ENCODE measurements around the gene CASTOR1. TPM values are rescaled to one million over a fixed set of nuclear protein-coding genes. Genes with fewer than 3 reads are reported as not detected.
A peak's percentile ranks its signal among the peaks of the same experiment; 100 is the strongest.
"Not testable (repeated sequence)": the region's sequence is repeated elsewhere in the genome, so short reads cannot be mapped to it uniquely, and the experiment has no call there.

The CASTOR1 gene
- 10 to 100 TPM in 3 of 4 donors, 1 to 10 TPM in 1; 9.0 to 14.4 (median 11.9) TPM for polyA plus RNA-seq (ENCODE audit: insufficient read length in 4 of 4)

- peak; percentile 93 to 95 (median 94) for DNase-seq (ENCODE audit: low read depth in 4 of 4, low spot score in 3 of 4)
Measured at GRCh38 chr22:30289141-30289979, at the start of gene CASTOR1. Gene CASTOR1 (minus strand): TSS chr22:30289505. CDS start chr22:30289497, 8 bp downstream.

GRCh38 chr22:30338802-30339201 is 49.5 kb upstream of the CASTOR1 start:
- no peak for DNase-seq (ENCODE audit: low read depth in 4 of 4, low spot score in 3 of 4)

- not testable (repeated sequence) for DNase-seq (ENCODE audit: low read depth in 4 of 4, low spot score in 3 of 4)
Measured at GRCh38 chr22:30338341-30338740, 49.0 kb upstream of the CASTOR1 start.

DNA sequence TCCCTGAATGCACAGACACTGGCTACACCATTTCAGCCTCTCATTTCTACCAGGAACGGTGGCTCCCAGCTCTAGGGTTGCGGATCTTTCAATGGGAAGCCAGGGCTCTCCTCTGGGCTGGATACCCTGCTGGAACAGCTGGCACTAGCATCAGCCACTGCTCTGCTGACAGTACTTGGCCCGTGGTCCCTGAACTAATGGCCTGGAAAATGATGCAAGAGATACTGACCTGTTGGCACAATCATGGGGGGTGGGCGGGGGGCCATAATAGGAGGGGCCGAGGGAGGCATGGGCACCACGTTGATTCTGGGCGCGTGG is 48.1 kb upstream of the CASTOR1 start:
- no peak for DNase-seq (ENCODE audit: low read depth in 4 of 4, low spot score in 3 of 4)

DNA sequence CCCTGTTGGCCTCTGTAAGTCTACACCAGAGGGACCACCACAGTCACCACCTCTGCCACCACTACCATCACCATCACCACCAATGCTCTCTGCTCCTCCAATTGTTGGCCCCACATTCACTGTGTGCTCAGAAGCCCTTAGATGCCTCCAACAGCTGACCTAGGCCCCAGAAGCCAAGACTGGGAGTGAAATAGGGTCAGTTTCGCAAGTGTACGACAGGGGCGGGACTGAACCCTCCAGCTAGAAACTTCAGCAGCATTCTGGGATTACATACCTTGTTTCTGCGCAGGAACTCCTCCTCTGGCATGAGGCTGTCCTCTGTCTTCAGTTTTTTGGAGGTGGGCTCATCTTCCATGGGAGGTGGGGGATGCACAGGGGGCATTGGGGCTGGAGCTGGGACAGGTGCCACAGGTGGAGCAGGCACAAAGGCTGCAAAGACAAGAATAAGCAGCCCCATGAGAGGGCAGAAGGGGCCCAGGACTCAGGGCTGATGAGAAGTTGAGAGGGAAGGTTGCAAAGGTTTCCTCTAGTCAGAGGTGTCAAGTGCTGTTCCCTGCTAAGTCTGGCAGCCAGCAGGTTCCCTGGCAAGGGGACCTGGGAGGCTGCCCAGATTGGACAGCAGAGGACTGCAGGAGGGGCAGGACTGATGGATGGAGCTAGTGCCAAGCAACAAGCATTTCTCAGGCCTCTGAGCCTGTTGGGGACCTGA is 47.6 kb upstream of the CASTOR1 start:
- DNase-seq (ENCODE audit: low read depth in 4 of 4, low spot score in 3 of 4), result no peak

GRCh38 chr22:30335236-30335635 is 45.9 kb upstream of the CASTOR1 start:
- no peak for DNase-seq (ENCODE audit: low read depth in 4 of 4, low spot score in 3 of 4)

GRCh38 chr22:30334646-30335045 is 45.3 kb upstream of the CASTOR1 start:
- no peak for DNase-seq (ENCODE audit: low read depth in 4 of 4, low spot score in 3 of 4)

DNA sequence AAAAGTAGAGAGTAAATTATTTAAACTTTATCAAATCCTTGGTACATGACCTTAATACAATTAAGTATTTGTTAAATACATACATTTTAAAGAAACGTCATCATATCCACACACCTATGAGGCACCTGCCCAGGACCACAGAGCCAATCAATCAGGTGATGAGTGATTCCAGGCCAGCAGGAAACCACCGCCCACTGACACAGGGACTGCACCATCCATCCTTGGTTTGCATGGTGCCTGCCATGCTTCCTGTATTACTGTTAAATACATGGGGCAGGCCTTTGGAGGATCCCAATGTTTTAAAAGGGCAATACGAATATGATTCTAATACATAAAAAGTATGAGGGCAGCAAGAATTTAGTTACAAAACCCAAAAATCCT is 44.4 kb upstream of the CASTOR1 start:
- DNase-seq (ENCODE audit: low read depth in 4 of 4, low spot score in 3 of 4), result no peak

GRCh38 chr22:30332994-30333706 is 43.8 kb upstream of the CASTOR1 start:
- DNase-seq (ENCODE audit: low read depth in 4 of 4, low spot score in 3 of 4), result no peak

- no peak for DNase-seq (ENCODE audit: low read depth in 4 of 4, low spot score in 3 of 4)
Measured at GRCh38 chr22:30332551-30332950, 43.2 kb upstream of the CASTOR1 start.

DNA sequence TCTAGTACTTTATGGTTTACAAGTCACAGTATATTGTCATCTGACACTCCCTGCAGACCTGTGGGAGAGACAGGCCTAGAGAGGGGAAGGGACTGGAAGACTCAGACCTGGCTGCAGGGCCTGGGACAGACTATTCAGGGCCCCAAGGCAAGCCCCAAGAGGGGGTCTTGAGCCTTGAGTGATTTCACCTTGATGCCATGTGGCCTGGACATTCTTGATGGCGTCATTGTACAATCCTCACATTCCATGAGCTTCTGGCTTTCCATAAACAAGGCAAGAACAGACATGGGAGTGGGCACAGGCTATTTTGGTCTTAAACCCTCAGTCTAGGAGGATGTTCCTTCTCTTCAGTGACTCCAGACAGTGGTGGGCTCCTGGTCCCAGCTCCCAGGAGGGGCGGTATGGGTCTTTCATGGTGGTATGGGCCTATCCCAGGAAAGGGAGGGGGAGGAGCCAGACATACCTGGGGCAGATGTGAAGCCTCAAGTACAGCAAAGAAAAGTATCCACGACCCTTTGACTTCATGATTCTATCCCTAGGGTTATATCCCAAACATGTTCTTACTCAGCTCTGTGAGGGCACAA is 39.3 kb upstream of the CASTOR1 start:
- no peak for DNase-seq (ENCODE audit: low read depth in 4 of 4, low spot score in 3 of 4)

DNA sequence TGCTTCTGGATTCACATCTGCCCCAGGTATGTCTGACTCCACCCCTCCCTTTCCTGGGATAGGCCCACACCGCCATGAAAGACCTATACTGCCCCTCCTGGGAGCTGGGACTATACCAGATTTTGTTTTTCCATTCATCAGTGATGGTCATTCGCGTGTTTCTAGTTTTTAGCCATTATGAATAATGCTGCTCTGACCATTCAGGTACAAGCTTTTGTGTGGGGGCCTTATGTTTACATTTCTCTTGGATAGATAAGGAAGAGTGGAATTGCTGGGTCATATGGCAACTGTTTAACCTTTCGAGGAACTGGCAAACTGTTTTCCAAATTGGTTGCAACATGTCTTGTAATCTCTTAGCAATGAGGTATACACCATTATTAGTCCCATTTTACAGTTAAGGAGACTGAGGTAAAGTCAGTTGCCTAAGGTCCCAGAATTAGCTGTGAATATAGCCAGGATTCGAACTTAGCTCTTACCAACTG is 38.6 kb upstream of the CASTOR1 start:
- DNase-seq (ENCODE audit: low read depth in 4 of 4, low spot score in 3 of 4), result no peak

DNA sequence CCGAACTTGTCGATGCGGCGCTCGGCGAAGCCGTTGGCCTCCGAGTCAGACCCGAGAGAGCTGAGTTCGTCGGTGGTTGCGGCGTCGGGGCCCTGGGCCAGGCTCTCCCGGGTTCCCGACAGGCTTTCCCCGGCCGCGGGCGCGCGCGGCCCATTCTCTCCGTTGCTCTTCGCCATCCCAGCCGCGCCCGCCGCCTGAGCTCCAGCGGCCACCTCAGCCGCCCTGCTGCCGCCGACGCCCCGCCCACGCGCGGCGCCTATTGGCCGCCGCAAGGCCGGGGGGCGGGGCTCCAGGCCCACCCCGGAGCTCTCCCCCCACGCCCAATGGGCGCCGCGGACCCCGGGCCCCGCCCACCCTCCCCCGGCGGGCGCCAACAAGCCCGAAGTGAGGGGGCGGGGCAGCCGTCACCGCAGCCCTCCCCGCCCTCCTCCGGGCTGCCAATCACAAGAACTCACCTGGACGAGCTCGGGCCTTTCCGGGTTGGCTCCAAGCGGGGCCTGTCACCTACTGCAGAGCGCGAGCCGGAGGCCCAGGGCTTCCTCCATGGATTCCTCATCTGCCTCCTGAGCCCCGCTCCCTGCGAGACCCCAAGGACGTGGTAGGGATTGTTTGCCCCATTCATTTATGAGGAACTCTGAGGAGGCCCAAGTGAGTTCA is 37.5 kb upstream of the CASTOR1 start, which contains the start of gene TBC1D10A:
TBC1D10A (minus strand) TSS at position 236 of the 657 bp plus-strand sequence; CDS start at position 176, 60 bp downstream.
- peak; percentile 61 to 84 (median 83) for DNase-seq (ENCODE audit: low read depth in 4 of 4, low spot score in 3 of 4)

DNA sequence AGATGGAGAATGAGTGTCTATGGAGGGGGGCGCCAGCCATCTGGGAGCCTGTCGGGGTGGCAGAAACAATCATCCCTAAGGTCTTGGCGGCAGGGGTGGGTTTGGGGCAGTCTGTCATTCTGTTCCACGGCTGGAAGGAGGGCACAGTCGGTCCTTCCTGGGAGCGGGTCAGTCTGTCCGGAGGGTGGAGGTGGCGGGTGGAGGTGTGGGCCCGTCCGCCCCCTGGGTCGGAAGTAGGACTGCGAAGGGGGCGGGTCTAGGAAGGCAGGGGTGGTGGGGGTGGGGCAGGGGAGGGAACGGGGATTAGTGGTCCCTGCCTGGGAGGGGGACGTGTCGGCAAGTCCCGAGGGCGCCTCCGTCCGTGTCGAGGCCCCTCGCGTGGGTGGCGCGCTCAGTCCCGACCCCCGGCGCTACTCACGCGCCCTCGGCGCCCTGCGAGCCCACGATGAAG is 37.0 kb upstream of the CASTOR1 start:
- DNase-seq (ENCODE audit: low read depth in 4 of 4, low spot score in 3 of 4), result no peak

- DNase-seq (ENCODE audit: low read depth in 4 of 4, low spot score in 3 of 4), result no peak
Measured at GRCh38 chr22:30325724-30326254, 36.5 kb upstream of the CASTOR1 start.

- DNase-seq (ENCODE audit: low read depth in 4 of 4, low spot score in 3 of 4), result no peak
Measured at GRCh38 chr22:30325065-30325720, 35.9 kb upstream of the CASTOR1 start.

DNA sequence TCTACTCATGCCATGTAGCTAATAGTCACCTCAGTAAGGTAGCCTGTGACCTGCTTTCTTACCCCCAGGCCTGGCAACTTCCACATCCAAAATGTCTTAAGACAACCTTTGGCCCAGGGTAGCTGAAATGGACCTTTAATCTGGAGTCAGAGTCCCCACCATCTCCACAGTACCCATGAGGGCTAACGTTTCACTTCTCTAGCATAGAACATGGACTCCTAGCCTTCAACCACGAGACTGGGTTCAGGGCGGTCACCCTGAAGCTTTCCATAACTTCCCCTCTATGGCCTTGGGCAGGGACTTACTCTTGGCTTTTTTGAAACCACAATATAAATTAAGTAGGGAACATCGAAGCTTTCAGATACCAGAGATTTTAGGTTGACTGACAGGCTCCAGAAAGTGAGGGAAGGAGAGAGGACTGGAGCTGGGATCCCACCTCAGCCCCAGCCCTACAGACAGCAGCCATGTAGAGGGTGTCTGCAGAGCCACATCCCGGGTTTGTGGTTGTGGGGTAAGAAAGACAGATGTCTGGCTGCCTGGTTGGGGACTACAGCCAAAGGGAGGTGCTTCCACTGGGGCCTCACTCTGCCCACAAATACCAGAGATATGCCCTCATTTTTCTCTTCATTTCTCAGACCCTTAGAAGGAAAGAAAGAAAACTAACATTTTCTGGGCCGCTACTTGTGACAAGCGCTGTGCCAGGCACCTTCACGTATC is 34.9 kb upstream of the CASTOR1 start:
- DNase-seq (ENCODE audit: low read depth in 4 of 4, low spot score in 3 of 4), result no peak

- DNase-seq (ENCODE audit: low read depth in 4 of 4, low spot score in 3 of 4), result no peak
Measured at GRCh38 chr22:30323246-30323645, 33.9 kb upstream of the CASTOR1 start.

DNA sequence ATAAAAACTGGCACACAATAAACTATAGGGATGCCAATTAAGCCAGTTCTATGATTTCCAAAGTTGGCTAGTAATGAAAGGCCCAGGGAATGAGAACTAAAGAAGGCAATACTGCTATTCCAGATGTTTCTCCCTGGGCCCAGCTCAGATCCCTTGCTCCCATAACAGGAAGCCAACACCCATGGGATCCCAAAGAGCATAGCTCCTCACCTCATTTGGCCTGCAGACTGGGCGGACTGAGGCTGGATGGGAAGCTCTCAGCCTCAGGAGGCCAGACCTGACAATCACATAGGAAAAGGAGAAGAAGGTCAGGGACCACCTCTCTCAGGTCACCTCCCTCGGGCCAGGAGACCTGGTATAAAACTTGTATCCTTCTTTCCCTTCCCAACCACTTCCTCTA is 32.2 kb upstream of the CASTOR1 start:
- DNase-seq (ENCODE audit: low read depth in 4 of 4, low spot score in 3 of 4), result no peak
